ENCODE data around the gene PIGZ.

- TF ChIP-seq POLR2AphosphoS5 (IDR thresholded peaks at IDR 0.05) (peak; percentile 98 to 99), POLR2A (IDR thresholded peaks at IDR 0.05) (peak in 3 of 4 donors; percentile 81 to 89 (median 83))
- TF ChIP-seq, protein P1, sequence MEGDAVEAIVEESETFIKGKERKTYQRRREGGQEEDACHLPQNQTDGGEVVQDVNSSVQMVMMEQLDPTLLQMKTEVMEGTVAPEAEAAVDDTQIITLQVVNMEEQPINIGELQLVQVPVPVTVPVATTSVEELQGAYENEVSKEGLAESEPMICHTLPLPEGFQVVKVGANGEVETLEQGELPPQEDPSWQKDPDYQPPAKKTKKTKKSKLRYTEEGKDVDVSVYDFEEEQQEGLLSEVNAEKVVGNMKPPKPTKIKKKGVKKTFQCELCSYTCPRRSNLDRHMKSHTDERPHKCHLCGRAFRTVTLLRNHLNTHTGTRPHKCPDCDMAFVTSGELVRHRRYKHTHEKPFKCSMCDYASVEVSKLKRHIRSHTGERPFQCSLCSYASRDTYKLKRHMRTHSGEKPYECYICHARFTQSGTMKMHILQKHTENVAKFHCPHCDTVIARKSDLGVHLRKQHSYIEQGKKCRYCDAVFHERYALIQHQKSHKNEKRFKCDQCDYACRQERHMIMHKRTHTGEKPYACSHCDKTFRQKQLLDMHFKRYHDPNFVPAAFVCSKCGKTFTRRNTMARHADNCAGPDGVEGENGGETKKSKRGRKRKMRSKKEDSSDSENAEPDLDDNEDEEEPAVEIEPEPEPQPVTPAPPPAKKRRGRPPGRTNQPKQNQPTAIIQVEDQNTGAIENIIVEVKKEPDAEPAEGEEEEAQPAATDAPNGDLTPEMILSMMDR (IDR thresholded peaks at IDR 0.05): peak; percentile 54 to 89 (median 84)
Observed at GRCh38 chr3:196942226-196942914, 26.3 kb downstream of the PIGZ start, which contains the start of gene NCBP2.
